HL-60 (cell line): ENCODE results near the gene CASP8.

Source experiments
- DNase-seq, 2 experiments: peaks; one replicate each; pipeline ENCODE4 v3.0.0-alpha.2; 2010 to 2020; ENCODE audit warnings: low read depth in 1 of 2, low spot score in 1 of 2
- H3K27ac ChIP-seq: fragments of 250-450 bp; sonication (Bioruptor Pico); replicated peaks from 2 replicates; pipeline ENCODE4 v1.5.1; 2020; ENCODE audit warnings: mild to moderate bottlenecking, moderate library complexity
- H3K27me3 ChIP-seq: fragments of 250-450 bp; sonication (Bioruptor Pico); 2 replicates; pipeline ENCODE4 v1.5.1; 2021; ENCODE audit warnings: mild to moderate bottlenecking, moderate library complexity; ENCODE audit not compliant: insufficient read depth, poor library complexity, severe bottlenecking
- H3K4me3 ChIP-seq: replicated peaks from 2 replicates; pipeline ENCODE4 v1.5.1; 2011; ENCODE audit warnings: mild to moderate bottlenecking, control low read depth, low read length; ENCODE audit not compliant: insufficient read depth
- GABPA ChIP-seq: IDR thresholded peaks from 2 replicates; pipeline ENCODE4 v1.6.1; 2012; ENCODE audit warnings: low read depth
- POLR2AphosphoS5 ChIP-seq: IDR thresholded peaks from 2 replicates; pipeline ENCODE4 v1.6.1; 2012; ENCODE audit warnings: low read depth
- REST ChIP-seq: IDR thresholded peaks from 2 replicates; pipeline ENCODE4 v1.6.1; 2012; ENCODE audit warnings: low read depth; ENCODE audit not compliant: insufficient replicate concordance
- SPI1 ChIP-seq: IDR thresholded peaks from 2 replicates; pipeline ENCODE4 v1.6.1; 2012; ENCODE audit warnings: low read depth, mild to moderate bottlenecking, borderline replicate concordance
- TF ChIP-seq, protein P1 (sequence below): IDR thresholded peaks from one replicate; pipeline ENCODE4 v1.5.1; 2011; ENCODE audit warnings: low read length, control low read depth, inconsistent platforms; ENCODE audit not compliant: insufficient read depth

The CASP8 gene

GRCh38 chr2:201307876-201308275, 47.5 kb downstream of the CASP8 start:
- no peaks in the 10 kb centered on the region for H3K27me3 ChIP-seq
- H3K4me3 ChIP-seq: no peak overlapping the region
- no peak for DNase-seq
- no peak for TF ChIP-seq REST
- TF ChIP-seq, protein P1, sequence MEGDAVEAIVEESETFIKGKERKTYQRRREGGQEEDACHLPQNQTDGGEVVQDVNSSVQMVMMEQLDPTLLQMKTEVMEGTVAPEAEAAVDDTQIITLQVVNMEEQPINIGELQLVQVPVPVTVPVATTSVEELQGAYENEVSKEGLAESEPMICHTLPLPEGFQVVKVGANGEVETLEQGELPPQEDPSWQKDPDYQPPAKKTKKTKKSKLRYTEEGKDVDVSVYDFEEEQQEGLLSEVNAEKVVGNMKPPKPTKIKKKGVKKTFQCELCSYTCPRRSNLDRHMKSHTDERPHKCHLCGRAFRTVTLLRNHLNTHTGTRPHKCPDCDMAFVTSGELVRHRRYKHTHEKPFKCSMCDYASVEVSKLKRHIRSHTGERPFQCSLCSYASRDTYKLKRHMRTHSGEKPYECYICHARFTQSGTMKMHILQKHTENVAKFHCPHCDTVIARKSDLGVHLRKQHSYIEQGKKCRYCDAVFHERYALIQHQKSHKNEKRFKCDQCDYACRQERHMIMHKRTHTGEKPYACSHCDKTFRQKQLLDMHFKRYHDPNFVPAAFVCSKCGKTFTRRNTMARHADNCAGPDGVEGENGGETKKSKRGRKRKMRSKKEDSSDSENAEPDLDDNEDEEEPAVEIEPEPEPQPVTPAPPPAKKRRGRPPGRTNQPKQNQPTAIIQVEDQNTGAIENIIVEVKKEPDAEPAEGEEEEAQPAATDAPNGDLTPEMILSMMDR: no peak
- no peak for TF ChIP-seq POLR2AphosphoS5
- TF ChIP-seq GABPA: no peak
- no peak for TF ChIP-seq SPI1
- no peak overlapping the region for H3K27ac ChIP-seq

GRCh38 chr2:201308914-201309313, 48.6 kb downstream of the CASP8 start:
- Histone ChIP-seq H3K27me3 (no peaks in the 10 kb centered on the region), H3K4me3 (no peak overlapping the region), H3K27ac (no peak overlapping the region)
- no peak for DNase-seq
- TF ChIP-seq REST (no peak), POLR2AphosphoS5 (no peak)

- no peak for TF ChIP-seq SPI1
- H3K4me3 ChIP-seq: no peak overlapping the region
- H3K27me3 ChIP-seq: no peaks in the 10 kb centered on the region
- no peak for DNase-seq
- no peak overlapping the region for H3K27ac ChIP-seq
Measured at GRCh38 chr2:201313362-201313761, 53.0 kb downstream of the CASP8 start.

DNA sequence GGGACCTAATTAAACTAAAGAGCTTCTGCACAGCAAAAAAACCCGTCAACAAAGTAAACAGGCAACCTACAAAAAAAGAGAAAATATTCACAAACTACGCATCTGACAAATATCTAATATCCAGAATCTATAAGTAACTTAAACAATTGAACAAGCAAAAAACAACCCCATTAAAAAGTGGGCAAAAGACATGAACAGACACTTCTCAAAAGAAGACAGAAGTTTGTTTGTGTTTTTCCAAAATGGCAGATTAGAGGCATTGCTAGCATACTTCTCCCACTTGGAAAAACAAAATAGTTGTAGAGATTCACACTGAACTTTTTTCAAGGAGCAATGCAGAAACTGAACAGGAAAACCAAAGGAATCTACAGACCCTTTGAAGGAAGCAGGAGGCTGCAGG, 59.2 kb downstream of the CASP8 start:
- TF ChIP-seq POLR2AphosphoS5 (no peak), GABPA (no peak)
- TF ChIP-seq, protein P1: no peak
- Histone ChIP-seq H3K27ac (no peak overlapping the region), H3K4me3 (no peak overlapping the region), H3K27me3 (no peaks in the 10 kb centered on the region)
- no peak for DNase-seq

DNA sequence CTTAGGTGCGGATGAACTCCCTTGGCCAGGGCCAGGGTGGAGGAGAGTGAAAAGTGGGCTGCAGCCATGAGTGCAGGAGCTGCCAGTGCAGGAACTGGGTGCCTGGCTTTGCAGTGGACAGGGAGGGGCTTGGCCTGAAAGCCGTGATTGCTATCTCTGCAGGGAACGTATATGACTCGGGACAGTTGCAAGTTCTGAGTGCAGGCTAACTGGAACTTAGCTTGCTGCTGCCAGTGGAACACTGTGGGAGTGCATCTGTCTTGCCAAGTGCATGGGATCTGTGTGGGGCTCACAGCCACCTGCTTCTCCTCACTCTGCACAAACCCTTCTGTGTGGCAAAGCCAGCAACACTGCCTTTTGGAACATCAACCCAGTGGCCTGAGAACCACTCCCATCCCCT, 59.9 kb downstream of the CASP8 start:
- H3K27ac ChIP-seq: no peak overlapping the region
- no peaks in the 10 kb centered on the region for H3K27me3 ChIP-seq
- TF ChIP-seq SPI1 (no peak), POLR2AphosphoS5 (no peak), GABPA (no peak), REST (no peak)
- TF ChIP-seq, protein P1: no peak
- no peak for DNase-seq
- no peak overlapping the region for H3K4me3 ChIP-seq
